Mucosa of descending colon (tissue), 3 donors: Measurements from ENCODE around the gene BTG2. TPM values are rescaled to one million over a fixed set of nuclear protein-coding genes. Genes with fewer than 3 reads are reported as not detected.

Experiments
- ATAC-seq: fragments of 200-7000 bp; cut with Tn5 transposase; one replicate; pipeline ENCODE4 v1.9.1; 2020; ENCODE audit warnings: mild to moderate bottlenecking, moderate library complexity
- DNase-seq, 3 donors: peaks; one replicate each; pipeline ENCODE4 v3.0.0-alpha.2; 2020
- H3K36me3 ChIP-seq: fragments of 200-600 bp; one replicate; pipeline ENCODE4 v1.8.0; 2021; ENCODE audit warnings: low read depth, mild to moderate bottlenecking
- H3K4me1 ChIP-seq: fragments of 200-600 bp; one replicate; pipeline ENCODE4 v1.8.0; 2021; ENCODE audit warnings: low read depth, mild to moderate bottlenecking
- H3K4me3 ChIP-seq: fragments of 200-600 bp; one replicate; pipeline ENCODE4 v1.8.0; 2021; ENCODE audit warnings: mild to moderate bottlenecking
- H3K9me3 ChIP-seq: fragments of 200-600 bp; one replicate; pipeline ENCODE4 v1.8.0; 2021; ENCODE audit warnings: mild to moderate bottlenecking
- intact Hi-C, 2 donors: fragments of 100-400 bp; cut with DNase I in 1 of 2; cut with micrococcal nuclease in 1 of 2; formaldehyde crosslinking; loops; one replicate each; pipeline versions ENCODE4 v1.11.0 to v1.11.1; 2022; cut with DNase I, micrococcal nuclease
- total RNA-seq, 3 donors: library from RNA; stranded (reverse); fragmentation: NEBNext Ultra II Directional in 2 of 3; extraction: Animal tissue kit (Norgen Biotek cat#: 25700) in 2 of 3; gene quantifications; one replicate each; pipeline versions ENCODE4 v1.2.1 to v1.2.4, GENCODE V29; 2021 to 2023
- TF ChIP-seq, protein P1 (sequence below): fragments of 200-600 bp; IDR thresholded peaks from one replicate; pipeline ENCODE4 v1.8.0; 2022; ENCODE audit warnings: antibody characterized with exemption, mild to moderate bottlenecking
- donor health status: DM: no; HTN: no; CAD: no; lungs with moderate emphysema.
- donor health status: DM: no; HTN: no; CAD: no.
- donor health status: DM: no; HTN: yes; CAD: no.

The BTG2 gene
- total RNA-seq, 3 donors from 2014 or later, result 65.7 to 406 (median 69.1) TPM

DNA sequence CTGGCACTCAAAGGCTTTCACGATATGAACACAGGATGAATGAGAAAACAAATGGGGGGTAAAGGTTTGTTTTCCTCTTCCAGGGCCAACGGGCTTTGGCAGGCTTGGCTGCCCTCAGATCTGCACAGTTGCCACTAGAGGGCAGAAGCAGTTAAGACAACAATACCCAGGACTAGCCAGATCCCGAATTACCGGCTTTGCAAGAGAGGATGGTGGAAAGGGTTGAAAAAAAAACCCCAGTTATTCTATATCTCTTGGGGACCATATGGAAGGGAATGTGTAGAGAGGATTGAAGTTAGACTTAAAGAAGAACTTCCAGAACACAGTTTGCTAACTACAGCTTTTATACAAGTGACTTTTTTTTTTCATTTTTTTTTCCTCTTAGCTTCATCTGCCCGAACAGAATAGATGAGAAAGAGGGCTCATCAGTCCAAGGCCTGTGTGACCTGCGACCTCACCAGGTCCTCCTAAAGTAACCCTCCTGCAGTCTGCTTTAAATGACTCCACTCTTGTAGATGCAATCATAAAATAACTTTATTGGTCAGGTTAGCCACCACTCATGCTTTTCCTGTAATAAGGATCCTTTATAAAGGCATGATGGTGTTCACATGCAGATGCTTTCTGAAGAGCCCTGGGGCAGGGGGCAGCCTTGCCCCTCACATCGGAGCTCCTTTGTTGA, 34.9 kb downstream of the BTG2 start:
- Histone ChIP-seq H3K4me3 (no peak overlapping the region), H3K36me3 (no peaks in the 10 kb centered on the region), H3K9me3 (no peaks in the 10 kb centered on the region), H3K4me1 (peaks cover 11% of the 10 kb centered on the region)
- DNase-seq (peak; percentile 68 to 86 (median 74)), ATAC-seq (peak; percentile 86)
- intact Hi-C loops, result loop anchor here (2.0 to 10.0 kb wide), 3 partner anchors 101 to 147 kb away; no protein-coding TSS in a partner anchor
- TF ChIP-seq, protein P1, sequence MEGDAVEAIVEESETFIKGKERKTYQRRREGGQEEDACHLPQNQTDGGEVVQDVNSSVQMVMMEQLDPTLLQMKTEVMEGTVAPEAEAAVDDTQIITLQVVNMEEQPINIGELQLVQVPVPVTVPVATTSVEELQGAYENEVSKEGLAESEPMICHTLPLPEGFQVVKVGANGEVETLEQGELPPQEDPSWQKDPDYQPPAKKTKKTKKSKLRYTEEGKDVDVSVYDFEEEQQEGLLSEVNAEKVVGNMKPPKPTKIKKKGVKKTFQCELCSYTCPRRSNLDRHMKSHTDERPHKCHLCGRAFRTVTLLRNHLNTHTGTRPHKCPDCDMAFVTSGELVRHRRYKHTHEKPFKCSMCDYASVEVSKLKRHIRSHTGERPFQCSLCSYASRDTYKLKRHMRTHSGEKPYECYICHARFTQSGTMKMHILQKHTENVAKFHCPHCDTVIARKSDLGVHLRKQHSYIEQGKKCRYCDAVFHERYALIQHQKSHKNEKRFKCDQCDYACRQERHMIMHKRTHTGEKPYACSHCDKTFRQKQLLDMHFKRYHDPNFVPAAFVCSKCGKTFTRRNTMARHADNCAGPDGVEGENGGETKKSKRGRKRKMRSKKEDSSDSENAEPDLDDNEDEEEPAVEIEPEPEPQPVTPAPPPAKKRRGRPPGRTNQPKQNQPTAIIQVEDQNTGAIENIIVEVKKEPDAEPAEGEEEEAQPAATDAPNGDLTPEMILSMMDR, result peak; percentile 65

DNA sequence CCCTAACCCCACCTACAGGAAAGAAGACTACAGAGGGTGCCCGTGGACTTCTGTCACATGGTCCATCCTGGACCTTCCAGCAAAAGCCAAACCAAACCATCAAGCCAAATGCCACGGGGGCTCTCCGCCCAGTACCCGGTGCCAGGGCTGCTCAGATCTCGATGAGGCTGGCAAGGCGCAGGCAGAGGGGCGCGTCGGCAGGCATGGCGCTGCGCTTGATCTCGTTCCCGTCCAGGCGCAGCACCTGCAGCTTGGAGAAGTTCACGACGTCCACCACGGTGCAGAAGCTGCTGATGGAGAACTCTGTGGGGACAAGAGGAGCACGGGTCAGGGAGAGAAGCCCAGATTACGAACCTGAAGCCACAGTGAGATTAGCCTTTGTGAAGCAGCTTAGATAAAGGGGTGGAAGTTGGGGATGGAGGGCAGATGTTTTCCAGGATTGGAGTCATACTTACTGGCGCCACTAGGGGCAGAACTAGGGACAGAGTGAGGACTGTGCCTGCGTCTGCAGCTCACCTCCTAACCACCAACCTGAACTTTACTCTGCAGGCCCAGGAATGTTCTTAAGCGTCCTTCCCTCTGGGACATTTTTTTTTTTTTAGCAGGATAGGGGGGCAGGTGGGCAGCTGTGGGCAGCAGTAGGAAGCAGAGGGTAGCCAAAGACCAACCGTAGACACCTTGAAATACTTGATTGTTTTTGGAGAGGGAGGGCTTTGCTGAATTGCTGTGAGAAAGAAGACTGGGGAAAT, 37.0 kb downstream of the BTG2 start:
- TF ChIP-seq, protein P1, result peak; percentile 67
- intact Hi-C loops, result loop anchor here (5.0 to 10.0 kb wide), 2 partner anchors 142 to 145 kb away; no protein-coding TSS in a partner anchor
- ATAC-seq, result peak; percentile 86
- H3K36me3 ChIP-seq, result no peaks in the 10 kb centered on the region
- H3K9me3 ChIP-seq, result no peaks in the 10 kb centered on the region
- H3K4me1 ChIP-seq, result peaks cover 11% of the 10 kb centered on the region
- peak in 2 of 3 donors; percentile 49 to 82 for DNase-seq
- H3K4me3 ChIP-seq, result no peak overlapping the region

DNA sequence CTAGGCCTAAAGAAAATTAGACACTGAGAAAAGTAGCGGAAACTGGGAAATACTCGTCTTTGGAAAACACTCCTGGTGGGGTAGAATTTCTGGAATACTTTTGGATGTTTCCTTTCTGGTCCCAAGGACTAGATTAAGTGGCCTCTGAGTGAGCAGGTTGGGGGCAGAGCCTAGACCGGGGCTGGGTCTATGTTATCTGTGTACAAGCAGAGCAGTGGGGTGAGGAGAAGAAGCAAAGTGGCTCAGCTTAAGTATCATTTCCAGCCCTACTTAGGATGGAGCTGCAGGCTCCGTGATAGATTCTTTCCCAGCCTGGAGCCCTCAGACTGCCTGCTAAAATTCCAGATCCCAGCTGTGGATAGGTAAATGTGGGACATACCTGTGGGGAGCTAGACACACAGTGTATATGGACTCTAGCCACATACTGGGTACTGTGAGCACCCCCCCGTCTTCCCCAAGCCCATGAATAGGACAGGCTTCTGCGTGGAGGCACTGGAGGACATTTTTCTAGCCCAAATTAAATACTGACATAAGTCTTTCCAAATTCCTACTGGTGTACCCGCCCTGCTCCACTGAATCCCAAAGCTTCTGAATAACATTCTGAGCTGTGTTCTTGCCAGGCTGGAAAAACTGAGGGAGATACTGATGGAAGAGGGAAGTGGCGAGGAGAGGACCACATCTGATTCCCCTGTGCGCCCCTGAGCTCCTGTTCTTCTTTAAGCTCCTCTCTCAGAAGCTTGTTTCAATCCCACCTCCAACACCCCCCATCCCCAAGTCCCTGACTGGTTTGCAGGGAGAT, 38.8 kb downstream of the BTG2 start:
- DNase-seq (no peak), ATAC-seq (no peak)
- H3K4me3 ChIP-seq, result no peak overlapping the region
- H3K9me3 ChIP-seq, result no peaks in the 10 kb centered on the region
- TF ChIP-seq, protein P1, result no peak
- intact Hi-C loops, result loop anchor here (5.0 to 10.0 kb wide), 2 partner anchors 141 to 143 kb away; no protein-coding TSS in a partner anchor
- no peaks in the 10 kb centered on the region for H3K36me3 ChIP-seq
- H3K4me1 ChIP-seq, result peaks cover 11% of the 10 kb centered on the region

DNA sequence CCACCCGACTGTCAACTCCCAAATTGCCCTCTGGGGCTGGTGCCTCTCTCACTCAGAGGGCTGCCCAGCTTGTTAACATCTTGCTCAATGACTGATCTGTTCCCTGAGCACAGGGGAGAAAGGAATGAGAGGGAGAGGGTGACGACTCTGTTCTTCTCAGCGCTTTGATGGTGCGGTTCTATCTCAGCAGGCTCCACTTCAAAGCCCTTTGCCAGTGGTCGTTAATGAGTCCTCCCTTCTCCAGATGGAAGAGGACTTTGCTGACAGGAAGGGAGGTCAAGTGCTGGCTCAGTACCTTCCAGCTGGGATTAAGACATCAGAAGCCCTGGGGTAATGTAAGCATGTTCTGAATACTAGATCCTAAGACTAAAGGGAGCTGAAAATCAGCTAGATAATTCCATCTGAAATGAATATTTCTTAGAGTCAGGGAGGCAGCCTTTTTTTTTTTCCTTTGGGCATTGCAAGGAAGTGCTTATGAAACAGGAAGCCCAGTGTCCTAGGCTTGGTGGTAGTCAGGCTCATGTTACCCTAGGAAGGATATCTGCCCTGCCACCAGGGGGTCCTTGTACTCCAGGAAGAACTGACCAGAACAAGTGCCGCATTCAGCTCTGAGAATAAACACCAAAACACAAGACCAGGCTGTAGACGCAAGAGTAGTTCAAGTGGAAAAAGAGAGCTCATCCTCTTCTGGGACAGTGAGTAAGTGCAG, 40.9 kb downstream of the BTG2 start:
- Histone ChIP-seq H3K4me3 (no peak overlapping the region), H3K4me1 (peaks cover 3% of the 10 kb centered on the region), H3K9me3 (no peaks in the 10 kb centered on the region), H3K36me3 (no peaks in the 10 kb centered on the region)
- TF ChIP-seq, protein P1, result no peak
- intact Hi-C loops, result loop anchor here in 1 of 2 donors (10.0 kb wide), 1 partner anchor 139 kb away; no protein-coding TSS in a partner anchor
- no peak for ATAC-seq
- DNase-seq, result no peak

DNA sequence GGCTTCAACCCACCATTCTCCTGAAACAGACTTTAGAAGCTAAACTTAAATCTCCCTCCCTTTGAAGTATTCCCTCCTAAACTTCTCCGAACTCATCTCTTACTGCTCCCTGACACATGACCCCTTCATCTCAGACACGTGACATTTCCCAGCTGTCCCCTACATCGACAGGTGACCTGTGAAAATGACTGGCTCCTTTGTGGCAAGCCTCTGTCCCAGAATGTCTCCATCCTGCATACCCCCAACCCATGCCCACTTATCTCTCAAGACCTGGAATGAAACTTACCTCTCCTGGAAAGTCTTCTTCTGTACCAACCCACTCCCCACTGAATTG, 41.4 kb downstream of the BTG2 start:
- Histone ChIP-seq H3K4me1 (peaks cover 6% of the 10 kb centered on the region), H3K9me3 (no peaks in the 10 kb centered on the region), H3K36me3 (no peaks in the 10 kb centered on the region), H3K4me3 (no peak overlapping the region)
- intact Hi-C loops, result loop anchor here in 1 of 2 donors (10.0 kb wide), 1 partner anchor 138 kb away; no protein-coding TSS in a partner anchor
- TF ChIP-seq, protein P1, result no peak
- no peak for ATAC-seq
- no peak for DNase-seq
